ENCODE results near the gene TNFAIP3.
"Not testable (repeated sequence)": the region's sequence is repeated elsewhere in the genome, so short reads cannot be mapped to it uniquely, and the experiment has no call there.

Gene TNFAIP3

GRCh38 chr6:137866914-137867684, at the start of gene TNFAIP3:
TNFAIP3 (plus strand) TSS chr6:137867259; CDS start chr6:137871228, 3,969 bp downstream.
- peak; percentile 98 for DNase-seq

- no peak for DNase-seq
Observed at GRCh38 chr6:137818440-137818839, 48.6 kb upstream of the TNFAIP3 start.

- no peak for DNase-seq
Observed at GRCh38 chr6:137819740-137820139, 47.3 kb upstream of the TNFAIP3 start.

- no peak for DNase-seq
Observed at GRCh38 chr6:137820425-137820824, 46.6 kb upstream of the TNFAIP3 start.

GRCh38 chr6:137820952-137821351, 46.1 kb upstream of the TNFAIP3 start:
- no peak for DNase-seq

- DNase-seq: no peak
Observed at GRCh38 chr6:137821491-137821890, 45.6 kb upstream of the TNFAIP3 start.

GRCh38 chr6:137823826-137824555, 43.1 kb upstream of the TNFAIP3 start:
- peak; percentile 71 for DNase-seq

GRCh38 chr6:137824556-137824879, 42.5 kb upstream of the TNFAIP3 start:
- no peak for DNase-seq

GRCh38 chr6:137824896-137825295, 42.2 kb upstream of the TNFAIP3 start:
- no peak for DNase-seq

GRCh38 chr6:137827411-137827940, 39.6 kb upstream of the TNFAIP3 start:
- DNase-seq: no peak

GRCh38 chr6:137827977-137828810, 38.9 kb upstream of the TNFAIP3 start:
- DNase-seq: peak; percentile 75

GRCh38 chr6:137829641-137830083, 37.4 kb upstream of the TNFAIP3 start:
- no peak for DNase-seq

GRCh38 chr6:137830511-137830911, 36.5 kb upstream of the TNFAIP3 start:
- peak; percentile 50 for DNase-seq

GRCh38 chr6:137832110-137832509, 34.9 kb upstream of the TNFAIP3 start:
- DNase-seq: no peak

- no peak for DNase-seq
Observed at GRCh38 chr6:137834508-137834907, 32.6 kb upstream of the TNFAIP3 start.

- no peak for DNase-seq
Observed at GRCh38 chr6:137836788-137837187, 30.3 kb upstream of the TNFAIP3 start.

- DNase-seq: not testable (repeated sequence)
Observed at GRCh38 chr6:137838090-137838489, 29.0 kb upstream of the TNFAIP3 start.

- DNase-seq: not testable (repeated sequence)
Observed at GRCh38 chr6:137838597-137838996, 28.5 kb upstream of the TNFAIP3 start.

- no peak for DNase-seq
Observed at GRCh38 chr6:137839076-137839475, 28.0 kb upstream of the TNFAIP3 start.

GRCh38 chr6:137840252-137840651, 26.8 kb upstream of the TNFAIP3 start:
- no peak for DNase-seq

- no peak for DNase-seq
Observed at GRCh38 chr6:137843211-137843610, 23.8 kb upstream of the TNFAIP3 start.

- DNase-seq: not testable (repeated sequence)
Observed at GRCh38 chr6:137844327-137844726, 22.7 kb upstream of the TNFAIP3 start.

GRCh38 chr6:137844773-137845172, 22.3 kb upstream of the TNFAIP3 start:
- DNase-seq: not testable (repeated sequence)

Data from stimulated activated CD4-positive, alpha-beta T cell treated with anti-CD3 and anti-CD28 coated beads, Interleukin-15, amount 100 ng/mL, for 24 hours (primary cell).